MM.1S (cell line): ENCODE results near the gene PDE6A.

Experiments used
- DNase-seq: peaks from one replicate; pipeline ENCODE4 v3.0.0-alpha.2; 2015
- H2AFZ ChIP-seq: fragments of 300-600 bp; sonication (generic); 2 replicates; pipeline ENCODE4 v1.6.0; 2016; ENCODE audit warnings: antibody characterized with exemption, low read length
- H3F3A ChIP-seq: fragments of 300-600 bp; sonication (generic); 2 replicates; pipeline ENCODE4 v1.6.1; 2016; ENCODE audit warnings: mild to moderate bottlenecking, antibody characterized with exemption, low read length, moderate library complexity, mixed read lengths; ENCODE audit not compliant: insufficient read depth
- H3K27ac ChIP-seq: fragments of 300-600 bp; sonication (generic); 2 replicates; pipeline ENCODE4 v1.5.1; 2016; ENCODE audit warnings: mild to moderate bottlenecking, low read length
- H3K27me3 ChIP-seq: fragments of 300-600 bp; sonication (generic); replicated peaks from 2 replicates; pipeline ENCODE4 v1.6.0; 2016; ENCODE audit warnings: low read length; ENCODE audit not compliant: insufficient read depth
- H3K36me3 ChIP-seq: fragments of 300-600 bp; sonication (generic); replicated peaks from 2 replicates; pipeline ENCODE4 v1.6.1; 2016; ENCODE audit warnings: mild to moderate bottlenecking, low read length, mixed read lengths; ENCODE audit not compliant: insufficient read depth
- H3K4me1 ChIP-seq: fragments of 300-600 bp; sonication (generic); 2 replicates; pipeline ENCODE4 v1.6.1; 2016; ENCODE audit warnings: low read length, mixed read lengths
- H3K4me2 ChIP-seq: fragments of 300-600 bp; sonication (generic); 2 replicates; pipeline ENCODE4 v1.6.0; 2016; ENCODE audit warnings: low read depth, low read length
- H3K4me3 ChIP-seq: fragments of 300-600 bp; sonication (generic); 2 replicates; pipeline ENCODE4 v1.5.1; 2016; ENCODE audit warnings: low read length, mixed read lengths
- H3K79me2 ChIP-seq: fragments of 300-600 bp; sonication (generic); 2 replicates; pipeline ENCODE4 v1.6.1; 2016; ENCODE audit warnings: mixed run types, low read length, mixed read lengths
- H3K9ac ChIP-seq: fragments of 300-600 bp; sonication (generic); 2 replicates; pipeline ENCODE4 v1.6.1; 2016; ENCODE audit warnings: low read length, mixed read lengths
- H3K9me2 ChIP-seq: fragments of 300-600 bp; sonication (generic); replicated peaks from 2 replicates; pipeline ENCODE4 v1.6.1; 2016; ENCODE audit warnings: mild to moderate bottlenecking, low read length, mixed read lengths; ENCODE audit not compliant: insufficient read depth
- H3K9me3 ChIP-seq: fragments of 300-600 bp; sonication (generic); replicated peaks from 2 replicates; pipeline ENCODE4 v1.6.1; 2016; ENCODE audit warnings: mild to moderate bottlenecking, low read length, mixed read lengths; ENCODE audit not compliant: insufficient read depth
- H4K20me1 ChIP-seq: fragments of 300-600 bp; sonication (generic); 2 replicates; pipeline ENCODE4 v1.6.1; 2016; ENCODE audit warnings: mild to moderate bottlenecking, low read length, moderate library complexity, mixed read lengths; ENCODE audit not compliant: insufficient read depth
- EZH2 ChIP-seq: fragments of 300-600 bp; sonication (generic); optimal IDR thresholded peaks from 2 replicates; pipeline ENCODE3; 2017; ENCODE audit warnings: low read depth, mild to moderate bottlenecking, antibody characterized with exemption, low read length, mixed read lengths
- EZH2phosphoT487 ChIP-seq: fragments of 300-600 bp; sonication (generic); IDR thresholded peaks from 2 replicates; pipeline ENCODE4 v1.6.1; 2018; ENCODE audit warnings: antibody characterized with exemption, low read length
- TF ChIP-seq, protein P1 (sequence below): fragments of 300-600 bp; sonication (generic); IDR thresholded peaks from 2 replicates; pipeline ENCODE4 v1.5.1; 2016; ENCODE audit warnings: antibody characterized with exemption, low read length, mixed read lengths

The PDE6A gene

DNA sequence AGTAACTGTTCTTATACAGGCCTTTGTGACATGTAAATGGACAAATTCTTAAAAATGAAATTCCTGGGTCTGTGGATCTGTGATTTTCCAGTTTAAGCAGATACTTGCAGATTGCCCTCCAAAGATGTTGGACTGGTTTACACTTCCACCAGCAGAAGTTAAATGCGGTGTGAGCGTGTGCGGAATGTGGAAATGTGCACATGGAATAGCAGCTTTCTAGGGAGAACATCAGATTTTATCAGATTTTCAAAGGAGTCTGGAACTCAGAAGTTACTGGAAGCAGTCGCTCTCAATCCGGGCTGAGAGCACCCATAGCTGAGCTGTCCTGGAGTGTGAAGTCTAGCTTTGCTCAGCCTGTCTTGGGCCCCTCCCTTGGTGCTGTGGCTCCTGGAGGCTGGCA, 117.0 kb downstream of the PDE6A start:
- H3K4me3 ChIP-seq: no peak overlapping the region
- H3K36me3 ChIP-seq: no peaks in the 10 kb centered on the region; the same call in 1 of the 2 replicates
- no peak for DNase-seq
- TF ChIP-seq EZH2: no peak
- no peaks in the 10 kb centered on the region for H4K20me1 ChIP-seq
- no peaks in the 10 kb centered on the region for H3K4me1 ChIP-seq
- H3F3A ChIP-seq: no peaks in the 10 kb centered on the region
- no peaks in the 10 kb centered on the region for H3K79me2 ChIP-seq
- no peaks in the 10 kb centered on the region for H3K9me3 ChIP-seq
- no peaks in the 10 kb centered on the region for H3K27me3 ChIP-seq
- no peak overlapping the region for H2AFZ ChIP-seq
- no peak overlapping the region for H3K9ac ChIP-seq
- no peak overlapping the region for H3K27ac ChIP-seq
- H3K9me2 ChIP-seq: no peaks in the 10 kb centered on the region
- H3K4me2 ChIP-seq: no peak overlapping the region

DNA sequence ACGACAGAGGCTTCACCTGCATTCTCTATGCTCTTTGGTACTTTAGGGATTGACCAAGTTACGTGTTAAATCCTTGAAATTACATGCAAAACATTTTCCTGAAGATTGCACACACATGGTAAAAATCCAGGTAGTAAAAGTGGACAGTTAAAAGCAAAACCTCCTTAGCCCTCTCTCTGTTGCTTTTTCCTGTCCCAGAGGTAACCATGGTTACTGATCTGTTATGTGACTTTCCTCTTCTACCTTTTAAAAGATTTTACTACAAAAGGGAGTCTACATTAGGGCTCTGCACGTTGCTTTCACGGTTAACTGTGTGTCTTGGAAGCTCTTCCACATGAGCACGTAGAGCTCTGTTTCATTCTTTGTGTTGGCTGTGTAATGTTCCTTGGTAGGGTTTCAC, 117.5 kb downstream of the PDE6A start:
- H3K9ac ChIP-seq: no peak overlapping the region
- no peaks in the 10 kb centered on the region for H3K27me3 ChIP-seq
- H3K27ac ChIP-seq: no peak overlapping the region
- no peaks in the 10 kb centered on the region for H3K9me2 ChIP-seq
- H3K79me2 ChIP-seq: no peaks in the 10 kb centered on the region
- no peaks in the 10 kb centered on the region for H3K9me3 ChIP-seq
- H3K4me1 ChIP-seq: no peaks in the 10 kb centered on the region
- TF ChIP-seq, protein P1, sequence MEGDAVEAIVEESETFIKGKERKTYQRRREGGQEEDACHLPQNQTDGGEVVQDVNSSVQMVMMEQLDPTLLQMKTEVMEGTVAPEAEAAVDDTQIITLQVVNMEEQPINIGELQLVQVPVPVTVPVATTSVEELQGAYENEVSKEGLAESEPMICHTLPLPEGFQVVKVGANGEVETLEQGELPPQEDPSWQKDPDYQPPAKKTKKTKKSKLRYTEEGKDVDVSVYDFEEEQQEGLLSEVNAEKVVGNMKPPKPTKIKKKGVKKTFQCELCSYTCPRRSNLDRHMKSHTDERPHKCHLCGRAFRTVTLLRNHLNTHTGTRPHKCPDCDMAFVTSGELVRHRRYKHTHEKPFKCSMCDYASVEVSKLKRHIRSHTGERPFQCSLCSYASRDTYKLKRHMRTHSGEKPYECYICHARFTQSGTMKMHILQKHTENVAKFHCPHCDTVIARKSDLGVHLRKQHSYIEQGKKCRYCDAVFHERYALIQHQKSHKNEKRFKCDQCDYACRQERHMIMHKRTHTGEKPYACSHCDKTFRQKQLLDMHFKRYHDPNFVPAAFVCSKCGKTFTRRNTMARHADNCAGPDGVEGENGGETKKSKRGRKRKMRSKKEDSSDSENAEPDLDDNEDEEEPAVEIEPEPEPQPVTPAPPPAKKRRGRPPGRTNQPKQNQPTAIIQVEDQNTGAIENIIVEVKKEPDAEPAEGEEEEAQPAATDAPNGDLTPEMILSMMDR: no peak
- TF ChIP-seq EZH2phosphoT487 (no peak), EZH2 (no peak)
- no peaks in the 10 kb centered on the region for H3F3A ChIP-seq
- H3K4me3 ChIP-seq: no peak overlapping the region
- no peaks in the 10 kb centered on the region for H4K20me1 ChIP-seq
- no peaks in the 10 kb centered on the region; the same call in 1 of the 2 replicates for H3K36me3 ChIP-seq
- no peak overlapping the region for H3K4me2 ChIP-seq
- DNase-seq: no peak
- no peak overlapping the region for H2AFZ ChIP-seq

DNA sequence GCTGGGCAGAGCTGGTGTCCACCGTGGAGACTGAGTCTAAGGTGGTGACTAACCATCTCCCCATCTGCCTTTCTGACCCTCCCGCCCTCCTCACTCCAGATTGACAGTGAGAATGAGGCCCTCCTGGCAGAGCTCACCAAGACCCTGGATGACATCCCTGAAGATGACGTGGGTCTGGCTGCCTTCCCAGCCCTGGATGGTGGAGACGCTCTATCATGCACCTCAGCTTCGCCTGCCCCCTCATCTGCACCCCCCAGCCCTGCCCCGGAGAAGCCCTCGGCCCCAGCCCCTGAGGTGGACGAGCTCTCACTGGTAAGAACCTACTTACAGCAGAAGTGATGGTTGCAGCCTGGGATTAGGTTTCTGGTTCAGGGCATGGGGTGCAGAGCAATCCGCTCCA, 118.0 kb downstream of the PDE6A start:
- no peaks in the 10 kb centered on the region for H3K27me3 ChIP-seq
- H3F3A ChIP-seq: no peaks in the 10 kb centered on the region
- H3K79me2 ChIP-seq: no peaks in the 10 kb centered on the region
- H3K4me2 ChIP-seq: no peak overlapping the region
- H3K9me2 ChIP-seq: no peaks in the 10 kb centered on the region
- H3K9me3 ChIP-seq: no peaks in the 10 kb centered on the region
- DNase-seq: no peak
- no peaks in the 10 kb centered on the region for H4K20me1 ChIP-seq
- no peak overlapping the region for H3K9ac ChIP-seq
- no peaks in the 10 kb centered on the region for H3K4me1 ChIP-seq
- TF ChIP-seq, protein P1: no peak
- no peak for TF ChIP-seq EZH2phosphoT487
- no peak for TF ChIP-seq EZH2
- H3K4me3 ChIP-seq: no peak overlapping the region
- H2AFZ ChIP-seq: no peak overlapping the region
- no peaks in the 10 kb centered on the region; the same call in 1 of the 2 replicates for H3K36me3 ChIP-seq
- H3K27ac ChIP-seq: no peak overlapping the region

DNA sequence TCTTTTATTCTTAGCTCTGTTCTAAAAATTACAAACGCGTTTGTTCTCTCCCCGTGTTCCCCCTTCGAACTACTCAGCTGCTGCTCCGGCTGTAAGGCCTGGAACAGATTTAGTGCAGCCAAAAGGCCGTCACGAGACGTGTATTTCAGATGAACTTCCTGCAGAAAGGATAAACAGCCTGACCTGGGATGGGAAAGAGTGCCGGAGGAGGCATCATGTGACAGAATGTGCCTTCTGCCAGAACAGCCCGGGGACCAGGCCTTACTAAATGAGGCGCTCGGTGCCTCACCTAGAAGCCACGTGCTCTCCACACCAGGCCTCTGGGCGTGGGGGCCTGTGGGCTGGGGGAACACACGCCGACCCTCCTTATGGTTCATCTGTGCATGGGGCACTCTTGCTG, 119.7 kb downstream of the PDE6A start:
- no peak overlapping the region for H3K4me2 ChIP-seq
- no peak overlapping the region for H2AFZ ChIP-seq
- no peak for DNase-seq

More for the DNA sequence above, 119.7 kb downstream of the PDE6A start:
- no peaks in the 10 kb centered on the region for H4K20me1 ChIP-seq
- H3K79me2 ChIP-seq: no peaks in the 10 kb centered on the region
- no peak overlapping the region for H3K9ac ChIP-seq
- H3K27me3 ChIP-seq: no peaks in the 10 kb centered on the region
- H3F3A ChIP-seq: no peaks in the 10 kb centered on the region
- H3K4me1 ChIP-seq: no peaks in the 10 kb centered on the region
- no peak overlapping the region for H3K27ac ChIP-seq
- H3K9me3 ChIP-seq: no peaks in the 10 kb centered on the region
- TF ChIP-seq, protein P1: no peak
- TF ChIP-seq EZH2phosphoT487 (no peak), EZH2 (no peak)
- no peaks in the 10 kb centered on the region for H3K9me2 ChIP-seq
- no peaks in the 10 kb centered on the region; the same call in 1 of the 2 replicates for H3K36me3 ChIP-seq
- H3K4me3 ChIP-seq: no peak overlapping the region
